Vagina (tissue), 2 donors: Measurements from ENCODE around the gene TEAD3. TPM values are rescaled to one million over a fixed set of nuclear protein-coding genes. Genes with fewer than 3 reads are reported as not detected.

Experiments
- DNase-seq, 2 donors: peaks; one replicate each; pipeline ENCODE4 v3.0.0-alpha.2; 2017; ENCODE audit errors: extremely low spot score in 2 of 2
- H3K27ac ChIP-seq: fragments of 200-600 bp; sonication (generic); one replicate; pipeline ENCODE4 v1.5.1; 2019
- H3K27me3 ChIP-seq: fragments of 200-600 bp; sonication (generic); one replicate; pipeline ENCODE4 v1.5.1; 2019
- H3K36me3 ChIP-seq, 2 donors: fragments of 200-600 bp; sonication (generic); one replicate each; pipeline ENCODE4 v1.5.1; 2017 to 2019
- H3K4me1 ChIP-seq: fragments of 200-600 bp; sonication (generic); one replicate; pipeline ENCODE4 v1.5.1; 2019
- H3K4me3 ChIP-seq, 2 donors: fragments of 200-600 bp; sonication (generic); 1 replicate in 1 of 2; 2 replicates in 1 of 2; pipeline ENCODE4 v1.5.1; 2016 to 2019
- H3K9me3 ChIP-seq: fragments of 200-600 bp; sonication (generic); one replicate; pipeline ENCODE4 v1.5.1; 2019
- CTCF ChIP-seq, 3 experiments: fragments of 450-650 bp in 2 of 3; fragments of 200-600 bp in 1 of 3; sonication (generic) in 1 of 3; IDR thresholded peaks; one replicate each; pipeline ENCODE4 v1.5.1; 2017 to 2019; ENCODE audit warnings: antibody characterized with exemption in 3 of 3, mild to moderate bottlenecking in 2 of 3, moderate library complexity in 2 of 3
- POLR2A ChIP-seq, 2 donors: fragments of 450-650 bp; IDR thresholded peaks; one replicate each; pipeline ENCODE4 v1.6.1; 2017; ENCODE audit warnings: antibody characterized with exemption in 2 of 2, mild to moderate bottlenecking in 2 of 2, moderate library complexity in 2 of 2
- POLR2AphosphoS5 ChIP-seq, 2 donors: sonication (generic); formaldehyde crosslinking; IDR thresholded peaks; one replicate each; pipeline ENCODE4 v1.9.0; 2017; ENCODE audit warnings: antibody characterized with exemption in 2 of 2, mild to moderate bottlenecking in 2 of 2, low read depth in 1 of 2; ENCODE audit not compliant: insufficient read depth in 1 of 2
- intact Hi-C: fragments of 100-400 bp; cut with DNase I; formaldehyde crosslinking; loops from one replicate; pipeline ENCODE4 v1.15.1; 2023
- total RNA-seq: library from RNA; depleted of rRNA; stranded (reverse); fragments of >200 nt; gene quantifications from one replicate; pipeline ENCODE4 v1.2.3, GENCODE V29; 2016

TEAD3 gene
- total RNA-seq, 1 donor from 2014 or later: 29.0 TPM

- peaks cover 0 to 60% of the 10 kb centered on the region in 2 donors for H3K36me3 ChIP-seq
- H3K27ac ChIP-seq: no peak overlapping the region
These were observed 22.5 kb downstream of the TEAD3 start for GRCh38 chr6:35474131-35474941.

GRCh38 chr6:35473850-35474130 lies 23.1 kb downstream of the TEAD3 start:
- Histone ChIP-seq H3K27ac (no peak overlapping the region), H3K4me1 (peaks cover 39% of the 10 kb centered on the region), H3K4me3 (no peak overlapping the region), H3K9me3 (no peaks in the 10 kb centered on the region), H3K27me3 (no peaks in the 10 kb centered on the region), H3K36me3 (peaks cover 0 to 55% of the 10 kb centered on the region in 2 donors)
- TF ChIP-seq POLR2AphosphoS5 (IDR thresholded peaks at IDR 0.05; ENCODE audit: insufficient read depth in 1 of 2, low read depth in 1 of 2) (no peak), POLR2A (IDR thresholded peaks at IDR 0.05) (no peak), CTCF (IDR thresholded peaks at IDR 0.05) (no peak)
- intact Hi-C loops: no loop called here
- DNase-seq: no peak

More at GRCh38 chr6:35474131-35474941, 22.5 kb downstream of the TEAD3 start:
- no peak for DNase-seq
- Histone ChIP-seq H3K4me3 (no peak overlapping the region), H3K4me1 (peaks cover 35% of the 10 kb centered on the region), H3K27me3 (no peaks in the 10 kb centered on the region), H3K9me3 (no peaks in the 10 kb centered on the region)
- no peak for TF ChIP-seq POLR2AphosphoS5 (IDR thresholded peaks at IDR 0.05; ENCODE audit: insufficient read depth in 1 of 2, low read depth in 1 of 2)
- TF ChIP-seq CTCF (IDR thresholded peaks at IDR 0.05): no peak
- TF ChIP-seq POLR2A (IDR thresholded peaks at IDR 0.05): no peak
- intact Hi-C loops: no loop called here

GRCh38 chr6:35473075-35473849 lies 23.6 kb downstream of the TEAD3 start:
- H3K4me3 ChIP-seq: no peak overlapping the region
- DNase-seq: no peak
- H3K36me3 ChIP-seq: peaks cover 0 to 52% of the 10 kb centered on the region in 2 donors
- intact Hi-C loops: no loop called here
- H3K4me1 ChIP-seq: peaks cover 39% of the 10 kb centered on the region
- no peaks in the 10 kb centered on the region for H3K27me3 ChIP-seq
- TF ChIP-seq POLR2AphosphoS5 (IDR thresholded peaks at IDR 0.05; ENCODE audit: insufficient read depth in 1 of 2, low read depth in 1 of 2): no peak
- H3K27ac ChIP-seq: no peak overlapping the region
- H3K9me3 ChIP-seq: no peaks in the 10 kb centered on the region

GRCh38 chr6:35471836-35472345 lies 25.0 kb downstream of the TEAD3 start:
- H3K27me3 ChIP-seq: no peaks in the 10 kb centered on the region
- no peak for DNase-seq
- H3K4me1 ChIP-seq: peaks cover 39% of the 10 kb centered on the region
- no peaks in the 10 kb centered on the region for H3K9me3 ChIP-seq
- H3K36me3 ChIP-seq: peaks cover 0 to 46% of the 10 kb centered on the region in 2 donors
- H3K27ac ChIP-seq: peak overlapping the region; percentile 91
- no peak overlapping the region for H3K4me3 ChIP-seq
- intact Hi-C loops: no loop called here
- TF ChIP-seq CTCF (IDR thresholded peaks at IDR 0.05): no peak
- TF ChIP-seq POLR2AphosphoS5 (IDR thresholded peaks at IDR 0.05; ENCODE audit: insufficient read depth in 1 of 2, low read depth in 1 of 2): no peak

GRCh38 chr6:35470663-35471120 lies 26.2 kb downstream of the TEAD3 start:
- intact Hi-C loops: no loop called here
- no peak for DNase-seq
- TF ChIP-seq POLR2A (IDR thresholded peaks at IDR 0.05) (no peak), CTCF (IDR thresholded peaks at IDR 0.05) (no peak), POLR2AphosphoS5 (IDR thresholded peaks at IDR 0.05; ENCODE audit: insufficient read depth in 1 of 2, low read depth in 1 of 2) (no peak)
- H3K36me3 ChIP-seq: peaks cover 0 to 45% of the 10 kb centered on the region in 2 donors
- H3K27me3 ChIP-seq: no peaks in the 10 kb centered on the region
- peaks cover 39% of the 10 kb centered on the region for H3K4me1 ChIP-seq
- H3K4me3 ChIP-seq: peak overlapping the region in 1 of 2 donors; percentile 75
- peak overlapping the region; percentile 91 for H3K27ac ChIP-seq
- H3K9me3 ChIP-seq: no peaks in the 10 kb centered on the region
